IPS DF 4.7 (cell line): ENCODE measurements around the gene OCA2.

ENCODE experiments used
- DNase-seq: peaks from one replicate; pipeline ENCODE4 v3.0.0-alpha.2; 2013; ENCODE audit warnings: low spot score; ENCODE audit errors: extremely low read depth

OCA2 gene

GRCh38 chr15:28120359-28120640 lies 21.2 kb upstream of the OCA2 start:
- DNase-seq, result no peak

- DNase-seq, result no peak
Measured at GRCh38 chr15:28118531-28118930, 19.4 kb upstream of the OCA2 start.

GRCh38 chr15:28118083-28118482 lies 19.0 kb upstream of the OCA2 start:
- DNase-seq, result no peak

- DNase-seq, result no peak
Measured at GRCh38 chr15:28117432-28117990, 18.4 kb upstream of the OCA2 start.

- DNase-seq, result no peak
Measured at GRCh38 chr15:28116521-28117431, 17.7 kb upstream of the OCA2 start.

- DNase-seq, result no peak
Measured at GRCh38 chr15:28115871-28116270, 16.8 kb upstream of the OCA2 start.

- no peak for DNase-seq
Measured at GRCh38 chr15:28114721-28115622, 15.9 kb upstream of the OCA2 start.

GRCh38 chr15:28114114-28114455 lies 15.0 kb upstream of the OCA2 start:
- DNase-seq, result no peak

GRCh38 chr15:28113394-28114113 lies 14.4 kb upstream of the OCA2 start:
- DNase-seq, result no peak

- DNase-seq, result no peak
Measured at GRCh38 chr15:28112962-28113361, 13.8 kb upstream of the OCA2 start.

GRCh38 chr15:28112101-28112760 lies 13.1 kb upstream of the OCA2 start:
- no peak for DNase-seq

- no peak for DNase-seq
Measured at GRCh38 chr15:28111543-28111942, 12.4 kb upstream of the OCA2 start.

- no peak for DNase-seq
Measured at GRCh38 chr15:28110481-28110881, 11.4 kb upstream of the OCA2 start.

GRCh38 chr15:28109626-28110455 lies 10.7 kb upstream of the OCA2 start:
- DNase-seq, result no peak

- DNase-seq, result no peak
Measured at GRCh38 chr15:28107904-28108275, 8.8 kb upstream of the OCA2 start.

GRCh38 chr15:28107111-28107903 lies 8.2 kb upstream of the OCA2 start:
- DNase-seq, result no peak

- no peak for DNase-seq
Measured at GRCh38 chr15:28106294-28107110, 7.4 kb upstream of the OCA2 start.

GRCh38 chr15:28105793-28106192 lies 6.7 kb upstream of the OCA2 start:
- DNase-seq, result no peak
